NCI-H2107 treated with DMSO at 0.1 percent for 48 hours (cell line): ENCODE data around the gene TMEM143.
A peak's percentile ranks its signal among the peaks of the same experiment; 100 is the strongest.
"Not testable (repeated sequence)": the region's sequence is repeated elsewhere in the genome, so short reads cannot be mapped to it uniquely, and the experiment has no call there.

Source experiments
- DNase-seq: peaks from one replicate; lab custom pipeline; 2025; ENCODE audit not compliant: unreplicated experiment; lab: John Stamatoyannopoulos, UW

The TMEM143 gene

GRCh38 chr19:48363810-48364597, at the start of gene TMEM143, which contains the start of gene SYNGR4:
Gene TMEM143 (minus strand): TSS chr19:48363940. CDS start chr19:48363920, 20 bp downstream.
Gene SYNGR4 (plus strand): TSS chr19:48364367. CDS start chr19:48365843, 1,476 bp downstream.
- DNase-seq, result peak; percentile 99

GRCh38 chr19:48405850-48406249, 42.1 kb upstream of the TMEM143 start:
- no peak for DNase-seq

GRCh38 chr19:48405010-48405659, 41.4 kb upstream of the TMEM143 start:
- no peak for DNase-seq

GRCh38 chr19:48403606-48404005, 39.9 kb upstream of the TMEM143 start:
- DNase-seq, result no peak

- peak; percentile 37 for DNase-seq
Observed at GRCh38 chr19:48401287-48401686, 37.5 kb upstream of the TMEM143 start.

GRCh38 chr19:48400018-48400742, 36.4 kb upstream of the TMEM143 start:
- DNase-seq, result peak; percentile 50

GRCh38 chr19:48398375-48399235, 34.9 kb upstream of the TMEM143 start:
- DNase-seq, result no peak

GRCh38 chr19:48398102-48398374, 34.3 kb upstream of the TMEM143 start:
- DNase-seq, result no peak

- no peak for DNase-seq
Observed at GRCh38 chr19:48397263-48398101, 33.7 kb upstream of the TMEM143 start.

GRCh38 chr19:48396824-48397176, 33.1 kb upstream of the TMEM143 start:
- DNase-seq, result no peak

- DNase-seq, result no peak
Observed at GRCh38 chr19:48396016-48396823, 32.5 kb upstream of the TMEM143 start.

- DNase-seq, result no peak
Observed at GRCh38 chr19:48395499-48395898, 31.8 kb upstream of the TMEM143 start.

GRCh38 chr19:48395170-48395455, 31.4 kb upstream of the TMEM143 start:
- DNase-seq, result no peak

GRCh38 chr19:48394331-48395169, 30.8 kb upstream of the TMEM143 start:
- DNase-seq, result no peak

- DNase-seq, result no peak
Observed at GRCh38 chr19:48393559-48394330, 30.0 kb upstream of the TMEM143 start, which contains the start of gene GRIN2D. Gene GRIN2D (plus strand): TSS chr19:48393668. CDS start chr19:48398393, 4,725 bp downstream.

- no peak for DNase-seq
Observed at GRCh38 chr19:48392860-48393558, 29.3 kb upstream of the TMEM143 start.

GRCh38 chr19:48392006-48392344, 28.2 kb upstream of the TMEM143 start:
- DNase-seq, result not testable (repeated sequence)
